Measurements from ENCODE around the gene CAMTA1.

The CAMTA1 gene

GRCh38 chr1:6893388-6893787 is 108.1 kb downstream of the CAMTA1 start:
- no peak overlapping the region for H3K4me3 ChIP-seq
- H3K27ac ChIP-seq, result no peak overlapping the region

GRCh38 chr1:6897138-6897537 is 111.9 kb downstream of the CAMTA1 start:
- Histone ChIP-seq H3K4me3 (no peak overlapping the region), H3K27ac (no peak overlapping the region)

GRCh38 chr1:6898974-6899539 is 113.8 kb downstream of the CAMTA1 start:
- Histone ChIP-seq H3K27ac (no peak overlapping the region), H3K4me3 (no peak overlapping the region)

- H3K27ac ChIP-seq, result no peak overlapping the region
- no peak overlapping the region for H3K4me3 ChIP-seq
Observed at GRCh38 chr1:6899621-6900020, 114.4 kb downstream of the CAMTA1 start.

- no peak overlapping the region for H3K27ac ChIP-seq
Observed at GRCh38 chr1:6902153-6902552, 116.9 kb downstream of the CAMTA1 start.

GRCh38 chr1:6904476-6905170 is 119.4 kb downstream of the CAMTA1 start:
- no peak overlapping the region for H3K27ac ChIP-seq
- H3K4me3 ChIP-seq, result no peak overlapping the region

More at GRCh38 chr1:6902153-6902552, 116.9 kb downstream of the CAMTA1 start:
- H3K4me3 ChIP-seq, result no peak overlapping the region

GRCh38 chr1:6905331-6905730 is 120.1 kb downstream of the CAMTA1 start:
- no peak overlapping the region for H3K27ac ChIP-seq

GRCh38 chr1:6905790-6906189 is 120.5 kb downstream of the CAMTA1 start:
- H3K4me3 ChIP-seq, result no peak overlapping the region
- no peak overlapping the region for H3K27ac ChIP-seq

More at GRCh38 chr1:6905331-6905730, 120.1 kb downstream of the CAMTA1 start:
- H3K4me3 ChIP-seq, result no peak overlapping the region

GRCh38 chr1:6906783-6907182 is 121.5 kb downstream of the CAMTA1 start:
- Histone ChIP-seq H3K27ac (no peak overlapping the region), H3K4me3 (no peak overlapping the region)

GRCh38 chr1:6907201-6907600 is 121.9 kb downstream of the CAMTA1 start:
- Histone ChIP-seq H3K4me3 (no peak overlapping the region), H3K27ac (no peak overlapping the region)

- no peak overlapping the region for H3K27ac ChIP-seq
- no peak overlapping the region for H3K4me3 ChIP-seq
Observed at GRCh38 chr1:6907676-6908434, 122.6 kb downstream of the CAMTA1 start.

GRCh38 chr1:6909401-6909800 is 124.1 kb downstream of the CAMTA1 start:
- no peak overlapping the region for H3K4me3 ChIP-seq
- no peak overlapping the region for H3K27ac ChIP-seq

GRCh38 chr1:6909857-6910256 is 124.6 kb downstream of the CAMTA1 start:
- H3K27ac ChIP-seq, result no peak overlapping the region
- H3K4me3 ChIP-seq, result no peak overlapping the region

- Histone ChIP-seq H3K4me3 (no peak overlapping the region), H3K27ac (no peak overlapping the region)
Observed at GRCh38 chr1:6911021-6911941, 126.0 kb downstream of the CAMTA1 start.

GRCh38 chr1:6911974-6912373 is 126.7 kb downstream of the CAMTA1 start:
- Histone ChIP-seq H3K27ac (peak overlapping the region in 1 of 21 experiments; percentile 22), H3K4me3 (no peak overlapping the region)

GRCh38 chr1:6912518-6912917 is 127.3 kb downstream of the CAMTA1 start:
- H3K27ac ChIP-seq, result peak overlapping the region in 3 of 21 experiments; percentile 22 to 53 (median 35)

GRCh38 chr1:6913086-6913485 is 127.8 kb downstream of the CAMTA1 start:
- Histone ChIP-seq H3K27ac (peak overlapping the region in 3 of 21 experiments; percentile 22 to 53 (median 35)), H3K4me3 (no peak overlapping the region)

More at GRCh38 chr1:6912518-6912917, 127.3 kb downstream of the CAMTA1 start:
- H3K4me3 ChIP-seq, result no peak overlapping the region

GRCh38 chr1:6914706-6915105 is 129.5 kb downstream of the CAMTA1 start:
- Histone ChIP-seq H3K4me3 (no peak overlapping the region), H3K27ac (no peak overlapping the region)

- Histone ChIP-seq H3K4me3 (no peak overlapping the region), H3K27ac (no peak overlapping the region)
Observed at GRCh38 chr1:6915999-6916565, 130.8 kb downstream of the CAMTA1 start.
